HUES48 (cell line): ENCODE data around the gene TAB3.
"Not testable (repeated sequence)": the region's sequence is repeated elsewhere in the genome, so short reads cannot be mapped to it uniquely, and the experiment has no call there.

Source experiments
- H3K27ac ChIP-seq: one replicate; pipeline ENCODE4 v1.7.0; 2013; ENCODE audit warnings: low read depth, low read length, inconsistent platforms
- H3K27me3 ChIP-seq: 2 replicates; pipeline ENCODE4 v1.6.1; 2013; ENCODE audit warnings: mild to moderate bottlenecking, low read length; ENCODE audit not compliant: control insufficient read depth, insufficient read depth
- H3K36me3 ChIP-seq: 2 replicates; pipeline ENCODE4 v1.6.1; 2013; ENCODE audit warnings: low read length; ENCODE audit not compliant: control insufficient read depth, insufficient read depth
- H3K4me1 ChIP-seq: 2 replicates; pipeline ENCODE4 v1.6.1; 2013; ENCODE audit warnings: mild to moderate bottlenecking, low read length; ENCODE audit not compliant: control insufficient read depth, insufficient read depth
- H3K4me3 ChIP-seq: 2 replicates; pipeline ENCODE4 v1.5.1; 2013; ENCODE audit warnings: mild to moderate bottlenecking, low read depth, low read length
- H3K9ac ChIP-seq: 2 replicates; pipeline ENCODE4 v1.6.1; 2013; ENCODE audit warnings: mild to moderate bottlenecking, low read depth, low read length, moderate library complexity
- H3K9me3 ChIP-seq: 2 replicates; pipeline ENCODE4 v1.6.1; 2013; ENCODE audit warnings: low read length; ENCODE audit not compliant: control insufficient read depth, insufficient read depth

TAB3 gene

DNA sequence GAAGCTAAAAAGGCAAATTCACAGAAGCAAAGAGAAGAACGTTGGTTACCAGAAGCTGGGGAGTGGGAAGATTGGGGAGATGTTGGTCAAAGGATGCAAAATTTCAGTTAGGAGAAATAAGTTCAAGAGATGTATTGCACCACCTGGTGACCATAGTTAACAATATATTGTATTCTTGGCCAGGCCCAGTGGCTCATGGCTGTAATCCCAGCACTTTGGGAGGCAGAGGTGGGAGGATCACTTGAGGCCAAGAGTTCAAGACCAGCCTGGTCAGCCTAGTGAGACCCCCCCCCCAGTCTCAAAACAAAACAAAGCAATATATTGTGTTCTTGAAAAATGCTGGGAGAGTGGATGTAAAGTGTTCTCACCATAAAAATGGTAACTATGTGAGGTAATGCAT lies 67.9 kb downstream of the TAB3 start:
- H3K9ac ChIP-seq, result no peak overlapping the region
- no peaks in the 10 kb centered on the region for H3K27me3 ChIP-seq
- no peaks in the 10 kb centered on the region for H3K9me3 ChIP-seq
- H3K36me3 ChIP-seq, result no peaks in the 10 kb centered on the region
- no peak overlapping the region for H3K4me3 ChIP-seq
- H3K4me1 ChIP-seq, result no peaks in the 10 kb centered on the region
- H3K27ac ChIP-seq, result no peak overlapping the region

DNA sequence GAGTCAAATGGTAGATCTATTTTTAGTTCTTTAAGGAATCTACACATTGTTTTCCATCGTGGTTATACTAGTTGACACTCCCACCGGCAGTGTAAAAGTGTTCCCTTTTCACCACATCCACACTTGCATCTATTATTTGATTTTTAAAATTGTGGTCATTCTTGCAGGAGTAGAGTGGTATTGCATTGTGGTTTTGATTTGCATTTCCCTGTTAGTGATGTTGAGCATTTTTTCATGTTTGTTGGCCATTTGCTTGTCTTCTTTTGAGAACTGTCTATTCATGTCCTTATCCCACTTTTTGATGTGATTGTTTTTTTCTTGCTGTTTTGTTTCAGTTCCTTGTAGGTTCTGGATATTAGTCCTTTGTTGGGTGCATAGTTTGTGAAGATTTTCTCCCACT lies 70.0 kb downstream of the TAB3 start:
- Histone ChIP-seq H3K9ac (no peak overlapping the region), H3K4me1 (no peaks in the 10 kb centered on the region), H3K27me3 (no peaks in the 10 kb centered on the region), H3K9me3 (no peaks in the 10 kb centered on the region), H3K36me3 (no peaks in the 10 kb centered on the region), H3K4me3 (no peak overlapping the region), H3K27ac (no peak overlapping the region)

DNA sequence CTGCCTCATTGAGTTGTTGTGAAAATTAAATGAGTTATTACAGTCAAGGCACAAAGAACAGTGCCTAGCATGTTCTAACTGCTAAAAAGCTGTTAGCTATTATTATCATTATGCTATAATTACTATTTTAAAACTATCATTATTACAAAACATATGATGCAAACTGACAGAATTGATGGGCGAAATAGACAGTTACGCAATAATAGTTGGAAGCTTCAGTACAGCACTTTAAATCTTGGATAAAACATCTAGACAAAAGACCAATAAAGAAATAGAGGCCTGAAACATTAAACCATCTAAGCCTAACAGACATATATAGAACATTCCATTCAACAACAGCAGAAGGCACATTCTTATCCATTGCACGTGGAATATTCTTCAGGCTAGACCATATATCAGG lies 73.0 kb downstream of the TAB3 start:
- no peaks in the 10 kb centered on the region for H3K36me3 ChIP-seq
- no peak overlapping the region for H3K4me3 ChIP-seq
- no peak overlapping the region for H3K9ac ChIP-seq
- H3K27me3 ChIP-seq, result no peaks in the 10 kb centered on the region
- no peaks in the 10 kb centered on the region for H3K9me3 ChIP-seq
- H3K4me1 ChIP-seq, result no peaks in the 10 kb centered on the region
- no peak overlapping the region for H3K27ac ChIP-seq

DNA sequence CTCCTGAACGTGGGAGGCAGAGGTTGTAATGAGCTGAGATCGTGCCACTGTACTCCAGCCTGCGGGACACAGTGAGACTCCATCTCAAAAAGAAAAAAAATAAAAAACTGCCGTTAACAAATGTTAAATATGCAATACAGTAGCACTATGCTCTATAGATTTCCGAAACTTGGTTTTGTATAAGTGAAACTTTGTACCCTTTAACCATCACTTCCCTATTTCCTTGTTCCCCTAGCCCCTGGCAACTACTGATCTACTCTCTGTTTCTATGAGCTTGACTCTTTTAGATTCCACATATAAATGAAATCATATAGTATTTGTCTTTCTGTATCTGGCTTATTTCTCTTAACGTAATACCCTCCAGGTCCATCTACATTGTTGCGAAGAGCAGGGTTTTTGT lies 74.1 kb downstream of the TAB3 start:
- Histone ChIP-seq H3K4me3 (no peak overlapping the region), H3K9ac (no peak overlapping the region), H3K27me3 (no peaks in the 10 kb centered on the region), H3K36me3 (no peaks in the 10 kb centered on the region), H3K4me1 (no peaks in the 10 kb centered on the region), H3K9me3 (no peaks in the 10 kb centered on the region), H3K27ac (no peak overlapping the region)

DNA sequence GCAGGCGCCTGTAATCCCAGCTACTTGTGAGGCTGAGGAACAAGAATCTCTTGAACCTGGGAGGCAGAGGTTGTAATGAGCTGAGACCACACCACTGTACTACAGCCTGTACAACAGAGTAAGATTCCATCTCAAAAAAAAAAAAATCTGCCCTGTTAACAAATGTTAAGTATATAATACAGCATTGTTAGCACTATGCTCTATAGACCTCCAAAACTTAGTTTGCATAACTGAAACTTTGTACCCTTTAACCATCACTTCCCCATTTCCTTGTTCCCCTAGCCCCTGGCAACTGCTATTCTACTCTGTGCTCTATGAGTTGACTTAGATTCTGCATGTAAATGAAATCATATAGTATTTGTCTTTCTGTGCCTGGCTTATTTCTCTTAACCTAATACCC lies 76.7 kb downstream of the TAB3 start:
- Histone ChIP-seq H3K9ac (no peak overlapping the region), H3K9me3 (no peaks in the 10 kb centered on the region), H3K27ac (no peak overlapping the region), H3K4me3 (no peak overlapping the region), H3K36me3 (no peaks in the 10 kb centered on the region), H3K4me1 (no peaks in the 10 kb centered on the region), H3K27me3 (no peaks in the 10 kb centered on the region)

DNA sequence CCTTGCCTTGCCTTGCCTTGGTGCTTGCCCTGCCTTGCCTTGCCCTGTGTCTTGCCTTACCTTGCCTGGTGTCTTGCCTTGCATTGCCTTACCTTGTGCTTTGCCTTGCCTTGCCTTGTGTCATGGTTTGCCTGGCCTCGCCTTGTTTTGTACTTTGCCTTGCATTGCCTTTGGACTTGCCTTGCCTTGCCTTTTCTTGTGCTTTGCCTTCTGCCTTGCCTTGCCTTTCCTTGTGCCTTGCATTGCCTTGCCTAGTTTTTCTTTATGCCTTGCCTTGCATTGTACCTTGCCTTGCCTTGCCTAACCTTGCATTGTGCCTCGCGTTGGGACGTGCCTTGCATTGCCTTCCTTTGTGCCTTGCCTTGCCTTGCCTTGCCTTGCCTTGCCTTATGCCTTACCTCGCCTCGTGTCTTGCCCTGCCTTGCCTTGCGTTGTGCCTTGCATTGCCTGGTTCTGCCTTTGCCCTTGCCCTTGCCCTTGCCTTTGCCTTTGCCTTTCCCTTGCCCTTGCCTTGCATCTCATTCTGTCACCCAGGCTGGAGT lies 82.8 kb downstream of the TAB3 start:
- H3K9ac ChIP-seq, result no peak overlapping the region
- no peaks in the 10 kb centered on the region for H3K9me3 ChIP-seq
- H3K27me3 ChIP-seq, result peaks cover 45% of the 10 kb centered on the region
- no peak overlapping the region for H3K27ac ChIP-seq
- H3K36me3 ChIP-seq, result no peaks in the 10 kb centered on the region
- H3K4me3 ChIP-seq, result no peak overlapping the region
- no peaks in the 10 kb centered on the region for H3K4me1 ChIP-seq

DNA sequence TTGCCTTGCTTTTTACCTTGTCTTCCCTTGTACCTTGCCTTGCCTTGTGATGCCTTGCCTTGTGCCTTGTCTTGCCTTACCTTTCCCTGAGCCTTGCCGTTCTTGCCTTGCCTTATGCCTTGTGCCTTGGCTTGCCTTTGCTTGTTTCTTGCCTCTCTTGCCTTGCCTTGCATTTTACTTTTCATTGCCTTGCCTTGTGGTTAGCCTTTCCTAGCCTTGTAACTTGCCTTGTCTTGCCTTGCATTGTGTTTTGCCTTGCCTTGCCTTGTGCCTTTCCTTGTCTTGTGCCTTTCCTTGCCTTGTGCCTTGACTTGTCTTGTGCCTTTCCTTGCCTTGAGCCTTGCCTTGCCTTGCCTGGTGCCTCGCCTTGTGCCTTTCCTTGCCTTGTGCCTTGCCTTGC lies 84.6 kb downstream of the TAB3 start:
- Histone ChIP-seq H3K27ac (no peak overlapping the region), H3K36me3 (no peaks in the 10 kb centered on the region), H3K4me1 (no peaks in the 10 kb centered on the region), H3K9me3 (no peaks in the 10 kb centered on the region), H3K27me3 (peaks cover 48% of the 10 kb centered on the region), H3K9ac (no peak overlapping the region), H3K4me3 (no peak overlapping the region)

DNA sequence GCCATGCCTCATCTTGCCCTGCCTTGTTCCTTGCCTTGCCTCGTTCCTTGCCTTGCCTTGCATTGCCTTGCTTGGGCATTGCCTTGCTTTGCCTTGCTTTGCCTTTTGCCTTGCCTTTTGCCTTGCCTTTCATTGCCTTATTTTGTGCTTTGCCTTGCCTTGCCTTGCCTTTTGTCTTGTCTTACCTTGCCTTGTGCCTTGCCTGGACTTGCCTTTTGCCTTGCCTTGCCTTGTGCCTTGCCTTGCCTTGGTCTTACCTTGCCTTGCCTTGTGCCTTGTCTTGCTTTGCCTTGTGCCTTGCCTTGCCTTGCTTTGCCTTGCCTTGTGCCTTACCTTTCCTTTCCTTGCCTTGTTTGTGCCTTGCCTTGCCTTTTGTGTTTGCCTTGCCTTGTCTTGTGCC lies 88.2 kb downstream of the TAB3 start:
- H3K9ac ChIP-seq, result no peak overlapping the region
- H3K27ac ChIP-seq, result no peak overlapping the region
- no peaks in the 10 kb centered on the region for H3K36me3 ChIP-seq
- no peaks in the 10 kb centered on the region for H3K9me3 ChIP-seq
- H3K4me3 ChIP-seq, result no peak overlapping the region
- no peaks in the 10 kb centered on the region for H3K4me1 ChIP-seq
- H3K27me3 ChIP-seq, result peaks cover 55% of the 10 kb centered on the region

DNA sequence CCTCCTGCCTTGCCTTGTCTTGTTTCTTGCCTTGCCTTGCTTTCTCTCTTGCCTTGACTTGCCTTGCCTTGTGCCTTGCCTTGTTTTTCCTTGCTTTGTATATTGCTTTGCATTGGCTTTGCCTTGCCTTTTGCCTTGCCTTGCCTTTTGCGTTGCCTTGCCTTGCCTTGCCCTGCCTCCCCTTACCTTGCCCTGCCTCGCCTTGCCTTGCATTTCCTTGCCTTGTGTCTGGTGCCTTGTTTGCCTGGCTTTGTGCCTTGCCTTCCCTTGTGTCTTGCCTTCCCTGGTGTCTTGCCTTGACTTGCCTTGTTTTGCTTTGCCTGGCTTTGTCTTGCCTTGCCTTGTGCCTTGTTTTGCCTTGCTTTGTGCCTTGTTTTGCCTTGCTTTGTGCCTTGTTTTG lies 89.7 kb downstream of the TAB3 start:
- no peak overlapping the region for H3K27ac ChIP-seq
- H3K9me3 ChIP-seq, result no peaks in the 10 kb centered on the region
- H3K4me3 ChIP-seq, result no peak overlapping the region
- no peaks in the 10 kb centered on the region for H3K36me3 ChIP-seq
- H3K27me3 ChIP-seq, result peaks cover 40% of the 10 kb centered on the region
- no peaks in the 10 kb centered on the region for H3K4me1 ChIP-seq
- H3K9ac ChIP-seq, result no peak overlapping the region

DNA sequence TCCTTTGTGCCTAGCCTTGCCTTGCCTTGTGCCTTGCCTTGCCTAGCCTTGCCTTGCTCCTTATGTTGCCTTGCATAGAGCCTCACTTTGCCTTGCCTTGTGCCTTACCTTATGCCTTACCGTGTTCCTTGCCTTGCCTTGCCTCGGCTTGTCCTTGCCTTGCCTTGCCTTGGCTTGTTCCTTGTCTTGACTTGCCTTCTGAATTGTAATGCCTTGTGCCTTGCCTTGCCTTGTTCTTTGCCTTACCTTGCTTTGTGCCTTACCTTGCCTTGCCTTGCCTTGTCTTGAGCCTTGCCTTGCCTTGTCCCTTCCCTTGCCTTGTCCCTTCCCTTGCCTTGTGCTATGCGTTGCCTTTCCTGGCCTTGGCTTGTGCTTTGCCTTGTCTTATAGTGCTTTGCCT lies 90.2 kb downstream of the TAB3 start:
- Histone ChIP-seq H3K4me3 (no peak overlapping the region), H3K27ac (no peak overlapping the region), H3K9me3 (no peaks in the 10 kb centered on the region), H3K36me3 (no peaks in the 10 kb centered on the region), H3K27me3 (peaks cover 34% of the 10 kb centered on the region; the same call in 1 of the 2 replicates), H3K4me1 (no peaks in the 10 kb centered on the region), H3K9ac (no peak overlapping the region)

DNA sequence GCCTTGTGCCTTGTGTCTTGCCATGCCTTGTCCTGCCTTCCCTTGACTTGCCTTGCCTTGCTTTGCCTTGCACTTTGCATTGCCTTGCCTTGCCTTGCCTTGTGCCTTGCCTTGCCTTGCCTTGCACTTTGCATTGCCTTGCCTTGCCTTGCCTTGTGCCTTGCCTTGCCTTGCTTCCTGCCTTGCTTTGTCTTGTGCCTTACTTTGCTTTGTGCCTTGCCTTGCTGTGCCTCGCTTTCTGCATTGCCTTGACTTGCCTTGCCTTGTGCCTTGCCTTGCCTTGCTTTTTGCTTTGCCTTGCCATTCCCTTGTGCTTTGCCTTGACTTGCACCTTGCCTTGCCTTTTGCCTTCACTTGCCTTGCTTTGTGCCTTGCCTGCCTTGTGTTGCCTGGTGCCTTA lies 91.8 kb downstream of the TAB3 start:
- H3K4me3 ChIP-seq, H3K9ac ChIP-seq, H3K4me1 ChIP-seq, H3K27ac ChIP-seq, H3K36me3 ChIP-seq, H3K9me3 ChIP-seq: not testable (repeated sequence)
- peaks cover 23% of the 10 kb centered on the region; the same call in 1 of the 2 replicates for H3K27me3 ChIP-seq
